HepG2 (cell line): ENCODE results near the gene LTA4H. TPM values are rescaled to one million over a fixed set of nuclear protein-coding genes. Genes with fewer than 3 reads are reported as not detected.

Source experiments
- ATRX ChIP-seq: sonication (generic); formaldehyde crosslinking; IDR thresholded peaks from 2 replicates; pipeline ENCODE4 v1.4.0; 2020; ENCODE audit warnings: missing genetic modification reagents, borderline replicate concordance
- BHLHE40 ChIP-seq: IDR thresholded peaks from 2 replicates; pipeline ENCODE4 v1.6.1; 2011; ENCODE audit warnings: low read length, improper control_type of control experiment
- GFI1 ChIP-seq: sonication (generic); formaldehyde crosslinking; IDR thresholded peaks from 2 replicates; pipeline ENCODE4 v1.5.0; 2020; ENCODE audit warnings: missing genetic modification reagents, mild to moderate bottlenecking, borderline replicate concordance
- KAT7 ChIP-seq: IDR thresholded peaks from 2 replicates; pipeline ENCODE4 v1.6.1; 2018; ENCODE audit warnings: borderline replicate concordance, missing compliant biosample characterization
- KLF11 ChIP-seq: IDR thresholded peaks from 2 replicates; pipeline ENCODE4 v1.6.1; 2016; ENCODE audit warnings: missing compliant biosample characterization
- MATR3 ChIP-seq: sonication (generic); formaldehyde crosslinking; IDR thresholded peaks from 2 replicates; pipeline ENCODE4 v1.4.0; 2020; ENCODE audit warnings: missing genetic modification reagents
- MIXL1 ChIP-seq: IDR thresholded peaks from 2 replicates; pipeline ENCODE4 v1.6.1; 2016
- MTF2 ChIP-seq: sonication (generic); formaldehyde crosslinking; IDR thresholded peaks from 2 replicates; pipeline ENCODE4 v1.5.0; 2020; ENCODE audit warnings: missing genetic modification reagents, borderline replicate concordance
- NFE2L1 ChIP-seq: sonication (generic); formaldehyde crosslinking; IDR thresholded peaks from 2 replicates; pipeline ENCODE4 v1.4.0; 2020; ENCODE audit warnings: missing genetic modification reagents, mild to moderate bottlenecking, borderline replicate concordance
- RELA ChIP-seq: sonication (generic); formaldehyde crosslinking; IDR thresholded peaks from 2 replicates; pipeline ENCODE4 v1.4.0; 2020; ENCODE audit warnings: missing genetic modification reagents
- TSC22D2 ChIP-seq: sonication (generic); formaldehyde crosslinking; IDR thresholded peaks from 2 replicates; pipeline ENCODE4 v1.5.1; 2020; ENCODE audit warnings: missing genetic modification reagents, mild to moderate bottlenecking, borderline replicate concordance
- ZNF10 ChIP-seq: sonication (generic); formaldehyde crosslinking; IDR thresholded peaks from 2 replicates; pipeline ENCODE4 v1.4.0; 2020; ENCODE audit warnings: mild to moderate bottlenecking, low read depth, missing genetic modification reagents, borderline replicate concordance
- ZNF326 ChIP-seq: sonication (generic); formaldehyde crosslinking; IDR thresholded peaks from 2 replicates; pipeline ENCODE4 v1.4.0; 2020; ENCODE audit warnings: missing genetic modification reagents, borderline replicate concordance
- ZNF564 ChIP-seq: sonication (generic); formaldehyde crosslinking; IDR thresholded peaks from 2 replicates; pipeline ENCODE4 v1.8.1; 2023; ENCODE audit warnings: mild to moderate bottlenecking, missing genetic modification reagents
- ZNF883 ChIP-seq: sonication (generic); formaldehyde crosslinking; IDR thresholded peaks from 2 replicates; pipeline ENCODE4 v1.5.1; 2020; ENCODE audit warnings: mild to moderate bottlenecking, missing genetic modification reagents; ENCODE audit errors: not compliant biosample characterization
- ZZZ3 ChIP-seq: sonication (generic); formaldehyde crosslinking; IDR thresholded peaks from 2 replicates; pipeline ENCODE4 v1.4.0; 2020; ENCODE audit warnings: missing genetic modification reagents, mild to moderate bottlenecking, borderline replicate concordance
- polyA plus RNA-seq, 8 experiments: library from polyadenylated mRNA; depleted of rRNA in 3 of 8; stranded (reverse) in 7 of 8; unstranded in 1 of 8; fragments of >200 nt; fragmentation: Illumina TruSeq in 4 of 8; extraction: Trizol in 4 of 8; gene quantifications; 2 replicates each; pipeline versions ENCODE4 v1.2.1 to v1.2.3, GENCODE V29; 2011 to 2016; ENCODE audit warnings: low read depth in 4 of 8, missing spikeins in 1 of 8, mixed read lengths in 1 of 8; ENCODE audit not compliant: insufficient read depth in 1 of 8
- total RNA-seq, 5 experiments: library from RNA; depleted of rRNA; stranded (reverse); fragments of >200 nt; fragmentation: Illumina TruSeq; extraction: Trizol; gene quantifications; 2 replicates each; pipeline ENCODE4 v1.2.3, GENCODE V29; 2016; ENCODE audit warnings: low read depth in 1 of 5
- TF ChIP-seq, protein P1 (sequence below): sonication (generic); formaldehyde crosslinking; IDR thresholded peaks from 2 replicates; pipeline ENCODE4 v1.4.0; 2020; ENCODE audit warnings: missing genetic modification reagents
- TF ChIP-seq, protein P2 (sequence below): sonication (generic); formaldehyde crosslinking; IDR thresholded peaks from 2 replicates; pipeline ENCODE4 v1.5.1; 2020; ENCODE audit warnings: missing genetic modification reagents, mild to moderate bottlenecking, borderline replicate concordance
- TF ChIP-seq, protein P3 (sequence below): conservative IDR thresholded peaks from 2 replicates; pipeline ENCODE4 v1.6.1; 2018; ENCODE audit warnings: missing genetic modification reagents
- TF ChIP-seq, protein P4 (sequence below): sonication (generic); formaldehyde crosslinking; IDR thresholded peaks from 2 replicates; pipeline ENCODE4 v1.5.1; 2020; ENCODE audit warnings: mild to moderate bottlenecking, missing genetic modification reagents
- TF ChIP-seq, protein P5 (sequence below): sonication (generic); formaldehyde crosslinking; IDR thresholded peaks from 2 replicates; pipeline ENCODE4 v1.9.0; 2021; ENCODE audit warnings: missing genetic modification reagents, mild to moderate bottlenecking, borderline replicate concordance

The LTA4H gene
- total and polyA plus RNA-seq, 2 of the 13 experiments (the other 11 are each of a cell fraction or from before 2014, with no cell fraction given), result 87.5 to 90.4 TPM

DNA sequence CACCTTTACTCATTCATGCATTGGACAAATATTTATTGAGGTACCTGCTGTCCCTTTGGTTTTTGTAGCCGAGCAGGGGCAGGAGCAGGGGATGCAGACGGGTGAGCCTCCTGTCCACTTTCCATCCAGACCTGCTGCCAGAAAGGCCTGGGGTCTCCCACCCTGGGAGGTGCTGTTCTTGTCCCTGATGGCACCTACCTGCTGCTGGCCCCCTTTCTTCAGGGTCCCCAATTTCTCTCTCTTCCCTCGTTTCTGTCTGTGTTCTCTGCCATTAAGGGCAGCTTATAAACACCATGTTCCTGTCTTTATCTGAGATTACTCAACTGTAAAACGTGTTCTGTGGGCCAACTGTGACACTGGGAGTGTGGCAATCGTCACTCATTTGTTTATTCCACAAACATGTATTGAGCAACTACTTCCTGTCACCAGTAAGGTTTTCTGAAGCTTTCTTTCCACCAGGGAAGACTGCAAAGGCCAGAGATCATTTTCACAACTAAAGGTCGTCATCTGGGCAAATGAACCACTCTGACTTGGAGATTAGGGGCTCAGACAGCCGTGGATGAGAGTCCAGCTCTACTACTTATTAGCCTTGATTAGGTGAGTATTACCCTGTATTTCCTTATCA, 39.2 kb downstream of the LTA4H start, which contains the start of gene HAL (continued):
- TF ChIP-seq ZNF10, result no peak
- TF ChIP-seq MTF2 (CRISPR knock-in tag), result no peak
- TF ChIP-seq ZZZ3 (CRISPR knock-in tag), result no peak
- TF ChIP-seq, protein P1, sequence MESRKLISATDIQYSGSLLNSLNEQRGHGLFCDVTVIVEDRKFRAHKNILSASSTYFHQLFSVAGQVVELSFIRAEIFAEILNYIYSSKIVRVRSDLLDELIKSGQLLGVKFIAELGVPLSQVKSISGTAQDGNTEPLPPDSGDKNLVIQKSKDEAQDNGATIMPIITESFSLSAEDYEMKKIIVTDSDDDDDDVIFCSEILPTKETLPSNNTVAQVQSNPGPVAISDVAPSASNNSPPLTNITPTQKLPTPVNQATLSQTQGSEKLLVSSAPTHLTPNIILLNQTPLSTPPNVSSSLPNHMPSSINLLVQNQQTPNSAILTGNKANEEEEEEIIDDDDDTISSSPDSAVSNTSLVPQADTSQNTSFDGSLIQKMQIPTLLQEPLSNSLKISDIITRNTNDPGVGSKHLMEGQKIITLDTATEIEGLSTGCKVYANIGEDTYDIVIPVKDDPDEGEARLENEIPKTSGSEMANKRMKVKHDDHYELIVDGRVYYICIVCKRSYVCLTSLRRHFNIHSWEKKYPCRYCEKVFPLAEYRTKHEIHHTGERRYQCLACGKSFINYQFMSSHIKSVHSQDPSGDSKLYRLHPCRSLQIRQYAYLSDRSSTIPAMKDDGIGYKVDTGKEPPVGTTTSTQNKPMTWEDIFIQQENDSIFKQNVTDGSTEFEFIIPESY (CRISPR knock-in tag), result peak; percentile 72
- TF ChIP-seq, protein P2, sequence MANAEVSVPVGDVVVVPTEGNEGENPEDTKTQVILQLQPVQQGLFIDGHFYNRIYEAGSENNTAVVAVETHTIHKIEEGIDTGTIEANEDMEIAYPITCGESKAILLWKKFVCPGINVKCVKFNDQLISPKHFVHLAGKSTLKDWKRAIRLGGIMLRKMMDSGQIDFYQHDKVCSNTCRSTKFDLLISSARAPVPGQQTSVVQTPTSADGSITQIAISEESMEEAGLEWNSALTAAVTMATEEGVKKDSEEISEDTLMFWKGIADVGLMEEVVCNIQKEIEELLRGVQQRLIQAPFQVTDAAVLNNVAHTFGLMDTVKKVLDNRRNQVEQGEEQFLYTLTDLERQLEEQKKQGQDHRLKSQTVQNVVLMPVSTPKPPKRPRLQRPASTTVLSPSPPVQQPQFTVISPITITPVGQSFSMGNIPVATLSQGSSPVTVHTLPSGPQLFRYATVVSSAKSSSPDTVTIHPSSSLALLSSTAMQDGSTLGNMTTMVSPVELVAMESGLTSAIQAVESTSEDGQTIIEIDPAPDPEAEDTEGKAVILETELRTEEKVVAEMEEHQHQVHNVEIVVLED (CRISPR knock-in tag), result peak; percentile 55; the same call in 1 of the 2 replicates
- TF ChIP-seq KAT7 (CRISPR knock-in tag), result peak; percentile 81; the same call in 1 of the 2 replicates
- TF ChIP-seq ZNF564, result peak; percentile 82; the same call in 1 of the 2 replicates
- no peak for TF ChIP-seq RELA (CRISPR knock-in tag)
- no peak for TF ChIP-seq ZNF883 (CRISPR knock-in tag)
- TF ChIP-seq, protein P3, sequence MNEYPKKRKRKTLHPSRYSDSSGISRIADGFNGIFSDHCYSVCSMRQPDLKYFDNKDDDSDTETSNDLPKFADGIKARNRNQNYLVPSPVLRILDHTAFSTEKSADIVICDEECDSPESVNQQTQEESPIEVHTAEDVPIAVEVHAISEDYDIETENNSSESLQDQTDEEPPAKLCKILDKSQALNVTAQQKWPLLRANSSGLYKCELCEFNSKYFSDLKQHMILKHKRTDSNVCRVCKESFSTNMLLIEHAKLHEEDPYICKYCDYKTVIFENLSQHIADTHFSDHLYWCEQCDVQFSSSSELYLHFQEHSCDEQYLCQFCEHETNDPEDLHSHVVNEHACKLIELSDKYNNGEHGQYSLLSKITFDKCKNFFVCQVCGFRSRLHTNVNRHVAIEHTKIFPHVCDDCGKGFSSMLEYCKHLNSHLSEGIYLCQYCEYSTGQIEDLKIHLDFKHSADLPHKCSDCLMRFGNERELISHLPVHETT (CRISPR knock-in tag), result 0 out of 2 replicates have a peak, but pooled peaks have one; percentile 33
- TF ChIP-seq KLF11 (CRISPR knock-in tag), result peak; percentile 93
- no peak for TF ChIP-seq MATR3
- no peak for TF ChIP-seq ZNF326 (CRISPR knock-in tag)
- TF ChIP-seq GFI1 (CRISPR knock-in tag), result peak; percentile 94
- TF ChIP-seq NFE2L1 (CRISPR knock-in tag), result no peak
- TF ChIP-seq TSC22D2 (CRISPR knock-in tag), result peak; percentile 85; the same call in 1 of the 2 replicates
- TF ChIP-seq, protein P4, sequence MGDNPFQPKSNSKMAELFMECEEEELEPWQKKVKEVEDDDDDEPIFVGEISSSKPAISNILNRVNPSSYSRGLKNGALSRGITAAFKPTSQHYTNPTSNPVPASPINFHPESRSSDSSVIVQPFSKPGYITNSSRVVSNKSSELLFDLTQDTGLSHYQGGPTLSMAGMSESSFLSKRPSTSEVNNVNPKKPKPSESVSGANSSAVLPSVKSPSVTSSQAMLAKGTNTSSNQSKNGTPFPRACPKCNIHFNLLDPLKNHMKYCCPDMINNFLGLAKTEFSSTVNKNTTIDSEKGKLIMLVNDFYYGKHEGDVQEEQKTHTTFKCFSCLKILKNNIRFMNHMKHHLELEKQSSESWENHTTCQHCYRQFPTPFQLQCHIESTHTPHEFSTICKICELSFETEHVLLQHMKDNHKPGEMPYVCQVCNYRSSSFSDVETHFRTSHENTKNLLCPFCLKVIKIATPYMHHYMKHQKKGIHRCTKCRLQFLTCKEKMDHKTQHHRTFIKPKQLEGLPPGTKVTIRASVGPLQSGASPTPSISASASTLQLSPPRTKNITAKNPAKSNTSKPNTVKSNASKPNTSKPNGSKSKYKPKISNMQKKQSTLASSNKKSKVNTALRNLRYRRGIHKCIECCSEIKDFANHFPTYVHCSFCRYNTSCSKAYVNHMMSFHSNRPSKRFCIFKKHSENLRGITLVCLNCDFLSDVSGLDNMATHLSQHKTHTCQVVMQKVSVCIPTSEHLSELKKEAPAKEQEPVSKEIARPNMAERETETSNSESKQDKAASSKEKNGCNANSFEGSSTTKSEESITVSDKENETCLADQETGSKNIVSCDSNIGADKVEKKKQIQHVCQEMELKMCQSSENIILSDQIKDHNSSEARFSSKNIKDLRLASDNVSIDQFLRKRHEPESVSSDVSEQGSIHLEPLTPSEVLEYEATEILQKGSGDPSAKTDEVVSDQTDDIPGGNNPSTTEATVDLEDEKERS (CRISPR knock-in tag), result 0 out of 2 replicates have a peak, but pooled peaks have one; percentile 59
- TF ChIP-seq BHLHE40, result peak; percentile 97
- peak; percentile 85 for TF ChIP-seq MIXL1 (CRISPR knock-in tag)
- TF ChIP-seq, protein P5, sequence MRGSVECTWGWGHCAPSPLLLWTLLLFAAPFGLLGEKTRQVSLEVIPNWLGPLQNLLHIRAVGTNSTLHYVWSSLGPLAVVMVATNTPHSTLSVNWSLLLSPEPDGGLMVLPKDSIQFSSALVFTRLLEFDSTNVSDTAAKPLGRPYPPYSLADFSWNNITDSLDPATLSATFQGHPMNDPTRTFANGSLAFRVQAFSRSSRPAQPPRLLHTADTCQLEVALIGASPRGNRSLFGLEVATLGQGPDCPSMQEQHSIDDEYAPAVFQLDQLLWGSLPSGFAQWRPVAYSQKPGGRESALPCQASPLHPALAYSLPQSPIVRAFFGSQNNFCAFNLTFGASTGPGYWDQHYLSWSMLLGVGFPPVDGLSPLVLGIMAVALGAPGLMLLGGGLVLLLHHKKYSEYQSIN (CRISPR knock-in tag), result no peak
- no peak for TF ChIP-seq ATRX (CRISPR knock-in tag)
